B cell (primary cell): ENCODE results near the gene SHANK1. TPM values are rescaled to one million over a fixed set of nuclear protein-coding genes. Genes with fewer than 3 reads are reported as not detected.

ENCODE experiments used
- ATAC-seq: fragments of 200-7000 bp; cut with Tn5 transposase; one replicate; pipeline ENCODE4 v1.10.0; 2021; ENCODE audit warnings: low read depth, mild to moderate bottlenecking, moderate number of reproducible peaks, moderate library complexity
- CTCF ChIA-PET: fragments of 350-600 bp; sonication (Branson Sonifier 250); formaldehyde crosslinking; loops from one replicate; lab custom pipeline; 2021; ENCODE audit warnings: antibody characterized with exemption, inconsistent platforms; lab: Charles Lee
- POLR2A ChIA-PET: fragments of 350-600 bp; sonication (Branson Sonifier 250); formaldehyde crosslinking; loops from one replicate; lab custom pipeline; 2021; ENCODE audit warnings: antibody characterized with exemption; lab: Charles Lee
- DNase-seq: peaks from one replicate; pipeline ENCODE4 v3.0.0; 2013
- H2AFZ ChIP-seq: 2 replicates; pipeline ENCODE4 v1.6.1; 2012; ENCODE audit warnings: mild to moderate bottlenecking, low read depth, low read length; ENCODE audit not compliant: insufficient read depth, poor library complexity, severe bottlenecking
- H3K27ac ChIP-seq, 2 donors: 1 replicate in 1 of 2; 2 replicates in 1 of 2; pipeline ENCODE4 v1.5.1; 2012 to 2013; ENCODE audit warnings: low read length in 2 of 2, mild to moderate bottlenecking in 2 of 2, moderate library complexity in 1 of 2
- H3K27me3 ChIP-seq, 4 experiments: fragments of 200-600 bp in 1 of 4; sonication (generic) in 1 of 4; replicated peaks in 1 of 4; 1 replicate in 2 of 4; 2 replicates in 2 of 4; pipeline versions ENCODE4 v1.6.1 to v1.7.0; 2013 to 2016; ENCODE audit warnings: low read length in 3 of 4, mild to moderate bottlenecking in 2 of 4, mixed read lengths in 1 of 4, moderate library complexity in 1 of 4; ENCODE audit not compliant: insufficient read depth in 4 of 4, control insufficient read depth in 3 of 4; ENCODE audit errors: control extremely low read depth in 1 of 4
- H3K36me3 ChIP-seq, 2 experiments: replicated peaks in 1 of 2; 1 replicate in 1 of 2; 2 replicates in 1 of 2; pipeline versions ENCODE4 v1.6.1 to v1.7.1; 2013; ENCODE audit warnings: low read length in 1 of 2; ENCODE audit not compliant: insufficient read depth in 2 of 2, control insufficient read depth in 1 of 2; ENCODE audit errors: control extremely low read depth in 1 of 2, extremely low read depth in 1 of 2
- H3K4me1 ChIP-seq, 2 donors: fragments of 200-600 bp in 1 of 2; sonication (generic) in 1 of 2; 1 replicate in 1 of 2; 2 replicates in 1 of 2; pipeline versions ENCODE4 v1.5.1 to v1.6.1; 2013 to 2017; ENCODE audit warnings: low read length in 2 of 2; ENCODE audit not compliant: control insufficient read depth in 2 of 2, insufficient read depth in 2 of 2
- H3K4me2 ChIP-seq: replicated peaks from 2 replicates; pipeline ENCODE3; 2012; ENCODE audit warnings: mild to moderate bottlenecking, low read depth, low read length; ENCODE audit not compliant: poor library complexity, severe bottlenecking
- H3K4me3 ChIP-seq, 5 experiments: fragments of 200-600 bp in 1 of 5; sonication (generic) in 1 of 5; 1 replicate in 3 of 5; 2 replicates in 2 of 5; pipeline versions ENCODE4 v1.5.1 to v1.7.0; 2011 to 2016; ENCODE audit warnings: low read length in 4 of 5, mild to moderate bottlenecking in 4 of 5, low read depth in 2 of 5, control low read depth in 1 of 5, moderate library complexity in 1 of 5; ENCODE audit not compliant: insufficient read depth in 1 of 5; ENCODE audit errors: control extremely low read depth in 1 of 5, extremely low read depth in 1 of 5
- H3K79me2 ChIP-seq: fragments of 200-600 bp; sonication (generic); one replicate; pipeline ENCODE4 v1.6.0; 2016; ENCODE audit warnings: low read length; ENCODE audit not compliant: control insufficient read depth, insufficient read depth
- H3K9ac ChIP-seq: fragments of 200-600 bp; sonication (generic); 2 replicates; pipeline ENCODE4 v1.6.1; 2017; ENCODE audit warnings: mild to moderate bottlenecking, low read length, moderate library complexity
- H3K9me3 ChIP-seq, 3 donors: one replicate each; pipeline versions ENCODE4 v1.6.1 to v1.7.1; 2013; ENCODE audit warnings: low read length in 2 of 3; ENCODE audit not compliant: control insufficient read depth in 2 of 3, insufficient read depth in 1 of 3; ENCODE audit errors: control extremely low read depth in 1 of 3
- H4K20me1 ChIP-seq: 2 replicates; pipeline ENCODE4 v1.6.0; 2012; ENCODE audit warnings: mild to moderate bottlenecking, low read length; ENCODE audit not compliant: insufficient read depth, control insufficient read depth, poor library complexity, severe bottlenecking
- H3K27ac Mint-ChIP-seq: one replicate; pipeline ENCODE4 v1.8.0; 2021; ENCODE audit warnings: mixed read lengths
- H3K27me3 Mint-ChIP-seq: one replicate; pipeline ENCODE4 v1.8.0; 2021; ENCODE audit warnings: mixed read lengths
- H3K4me1 Mint-ChIP-seq: one replicate; pipeline ENCODE4 v1.8.0; 2021; ENCODE audit warnings: mixed read lengths
- H3K4me3 Mint-ChIP-seq: one replicate; pipeline ENCODE4 v1.8.0; 2021; ENCODE audit warnings: mixed read lengths
- H3K9me3 Mint-ChIP-seq: one replicate; pipeline ENCODE4 v1.8.0; 2022; ENCODE audit warnings: mixed read lengths; ENCODE audit not compliant: insufficient read depth
- CTCF ChIP-seq: fragments of 200-600 bp; IDR thresholded peaks from one replicate; pipeline ENCODE4 v1.8.0; 2022; ENCODE audit warnings: antibody characterized with exemption, mild to moderate bottlenecking
- EZH2 ChIP-seq: IDR thresholded peaks from 2 replicates; pipeline ENCODE4 v1.6.1; 2012; ENCODE audit warnings: borderline replicate concordance, low read depth, mild to moderate bottlenecking, moderate library complexity, low read length; ENCODE audit not compliant: insufficient read depth, poor library complexity, severe bottlenecking
- WGBS: methylation state at CpG from one replicate; pipeline ENCODE4 v1.1.5; 2013; ENCODE audit warnings: missing lambda C conversion rate; ENCODE audit not compliant: insufficient coverage; 5-methylcytosine and 5-hydroxymethylcytosine counted together
- intact Hi-C: fragments of 100-400 bp; cut with micrococcal nuclease; formaldehyde crosslinking; loops from one replicate; pipeline ENCODE4 v1.10.0; 2022
- polyA plus RNA-seq: library from polyadenylated mRNA; depleted of rRNA; stranded (reverse); fragments of >200 nt; gene quantifications from 2 replicates; pipeline ENCODE4 v1.2.3, GENCODE V29; 2012
- total RNA-seq, 2 donors: library from RNA; stranded (reverse); fragments of 120-200 nt in 1 of 2; gene quantifications; 1 replicate in 1 of 2; 2 replicates in 1 of 2; pipeline versions ENCODE4 v1.2.3 to v1.2.4, GENCODE V29; 2013 to 2022

SHANK1 gene
- total and polyA plus RNA-seq, 2 donors (not counting 1 experiment from before 2014, with no cell fraction given), result not detected

DNA sequence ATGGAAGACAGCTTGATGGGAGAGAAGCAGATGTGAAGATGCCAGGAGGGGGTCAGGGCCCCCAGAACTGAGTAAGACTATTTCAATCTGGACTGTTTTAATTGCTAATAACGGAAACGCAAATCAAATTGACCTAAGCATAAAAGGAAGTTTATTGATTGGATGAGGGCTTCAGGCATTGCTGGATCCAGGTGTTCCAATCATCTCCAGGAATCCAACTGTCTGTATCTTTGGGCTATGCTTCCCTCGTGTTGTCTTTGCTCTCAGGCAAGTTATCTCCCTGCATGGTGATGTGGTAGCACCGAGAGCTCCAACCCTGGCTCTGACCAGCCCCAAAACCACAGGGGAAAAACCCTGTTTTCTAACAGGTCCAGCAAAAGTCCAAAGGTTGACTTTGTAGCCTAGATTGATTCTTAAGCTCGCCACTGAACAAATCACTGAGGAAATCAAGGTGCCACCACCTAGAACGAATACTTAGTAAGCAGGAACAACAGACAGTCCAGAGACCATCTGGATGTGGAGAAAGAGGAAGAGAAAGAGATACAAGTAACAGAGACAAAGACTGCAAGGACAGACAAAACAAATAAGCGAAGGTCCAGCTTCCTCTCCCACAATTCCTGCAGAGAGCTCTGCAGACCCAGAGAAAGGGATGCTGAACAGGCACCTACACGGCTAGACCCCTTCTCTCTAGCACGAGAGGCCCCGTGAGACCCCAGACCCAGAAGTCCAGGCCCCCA is 71.6 kb downstream of the SHANK1 start:
- Histone ChIP-seq H3K9ac (no peak overlapping the region), H3K79me2 (no peaks in the 10 kb centered on the region), H3K4me2 (no peak overlapping the region), H3K9me3 (peaks cover 0 to 29% (median 0%) of the 10 kb centered on the region in 3 donors), H3K4me1 (no peaks in the 10 kb centered on the region), H3K36me3 (no peaks in the 10 kb centered on the region), H2AFZ (no peak overlapping the region), H3K27me3 (peaks cover 0 to 38% (median 12%) of the 10 kb centered on the region in 4 experiments), H3K27ac (no peak overlapping the region), H3K4me3 (no peak overlapping the region), H4K20me1 (no peaks in the 10 kb centered on the region)
- ChIA-PET POLR2A (no interaction called here), CTCF (no interaction called here)
- WGBS, result 59% methylated on average over 7 of the region's 10 CpGs
- no peak for ATAC-seq
- peaks cover 17% of the 10 kb centered on the region for H3K27me3 Mint-ChIP-seq
- no peaks in the 10 kb centered on the region for H3K4me1 Mint-ChIP-seq
- TF ChIP-seq CTCF (no peak), EZH2 (no peak)
- no peaks in the 10 kb centered on the region for H3K9me3 Mint-ChIP-seq
- intact Hi-C loops, result loop anchor here (10.0 kb wide), 1 partner anchor 107 kb away; no protein-coding TSS in a partner anchor
- H3K4me3 Mint-ChIP-seq, result no peak overlapping the region
- H3K27ac Mint-ChIP-seq, result no peak overlapping the region
- DNase-seq, result no peak

DNA sequence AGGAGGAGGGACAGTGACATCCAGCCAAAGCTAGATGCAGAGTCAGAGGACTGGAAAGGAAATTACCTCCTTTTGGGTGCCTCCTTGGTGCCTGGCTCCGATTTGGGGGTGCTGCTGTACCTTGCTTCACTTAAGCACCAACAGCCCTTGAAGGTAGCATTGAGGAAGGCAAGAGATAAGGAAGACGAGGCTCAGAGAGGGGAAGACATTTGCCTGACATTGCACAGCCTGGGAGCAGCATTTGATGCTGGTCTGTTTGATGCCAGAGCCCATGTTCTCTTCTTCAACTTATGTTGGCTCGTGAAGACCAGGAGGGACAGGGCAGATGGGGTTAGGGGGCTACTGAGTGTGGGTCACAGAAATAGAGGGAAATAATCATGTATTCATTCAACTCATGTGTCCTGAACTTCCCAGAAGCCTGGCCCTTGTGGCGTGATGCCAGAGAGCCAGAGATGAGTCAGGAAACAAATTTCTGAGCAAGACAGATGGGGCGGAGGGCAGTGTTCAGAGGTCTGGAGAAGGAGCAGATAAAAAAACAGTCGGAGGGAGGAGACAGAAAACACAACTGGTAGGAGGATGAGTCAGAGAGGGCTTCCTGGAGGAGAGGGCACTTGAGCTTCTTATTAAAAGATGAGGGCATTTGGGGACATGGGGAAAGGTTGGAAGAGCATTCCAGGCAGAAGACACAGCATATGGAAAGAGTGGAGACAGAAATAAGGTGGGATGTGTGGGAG is 73.4 kb downstream of the SHANK1 start:
- Histone ChIP-seq H3K79me2 (no peaks in the 10 kb centered on the region), H3K4me3 (no peak overlapping the region), H3K9me3 (peaks cover 0 to 29% (median 0%) of the 10 kb centered on the region in 3 donors), H3K9ac (no peak overlapping the region), H3K27me3 (peaks cover 0 to 48% (median 12%) of the 10 kb centered on the region in 4 experiments), H2AFZ (no peak overlapping the region), H4K20me1 (no peaks in the 10 kb centered on the region), H3K36me3 (no peaks in the 10 kb centered on the region), H3K4me1 (no peaks in the 10 kb centered on the region), H3K4me2 (no peak overlapping the region), H3K27ac (no peak overlapping the region)
- no peaks in the 10 kb centered on the region for H3K9me3 Mint-ChIP-seq
- peaks cover 20% of the 10 kb centered on the region for H3K27me3 Mint-ChIP-seq
- CTCF ChIA-PET, result no interaction called here
- H3K27ac Mint-ChIP-seq, result no peak overlapping the region
- WGBS, result 65% methylated on average over 5 of the region's 6 CpGs
- DNase-seq (no peak), ATAC-seq (no peak)
- TF ChIP-seq EZH2 (no peak), CTCF (no peak)
- POLR2A ChIA-PET, result no interaction called here
- H3K4me1 Mint-ChIP-seq, result no peaks in the 10 kb centered on the region
- H3K4me3 Mint-ChIP-seq, result no peak overlapping the region
- intact Hi-C loops, result loop anchor here (10.0 kb wide), 1 partner anchor 109 kb away; no protein-coding TSS in a partner anchor
